A549 (cell line): ENCODE measurements around the gene RABL6. TPM values are rescaled to one million over a fixed set of nuclear protein-coding genes. Genes with fewer than 3 reads are reported as not detected.
A peak's percentile ranks its signal among the peaks of the same experiment; 100 is the strongest.
"Not testable (repeated sequence)": the region's sequence is repeated elsewhere in the genome, so short reads cannot be mapped to it uniquely, and the experiment has no call there.

Experiments used
- ATAC-seq, 2 experiments: fragments of 200-7000 bp in 1 of 2; fragments of >200 bp in 1 of 2; cut with Nextera tagmentation in 1 of 2; cut with Tn5 transposase in 1 of 2; 3 replicates each; pipeline versions ENCODE4 v1.8.0 to v1.9.1; 2018 to 2020; ENCODE audit warnings: mild to moderate bottlenecking in 1 of 2, moderate library complexity in 1 of 2
- CTCF ChIA-PET: fragments of 300-600 bp; sonication (Branson Sonifier 250); formaldehyde crosslinking; extraction: SDS; loops from one replicate; lab custom pipeline; 2021; ENCODE audit warnings: antibody characterized with exemption, inconsistent platforms; lab: Yijun Ruan, JAX
- POLR2A ChIA-PET: fragments of 350-600 bp; formaldehyde crosslinking; extraction: SDS; loops from one replicate; lab custom pipeline; 2021; ENCODE audit warnings: antibody characterized with exemption, inconsistent platforms; lab: Yijun Ruan, JAX
- DNase-seq, 2 experiments: peaks; one replicate each; pipeline versions ENCODE4 v3.0.0 to v3.0.0-alpha.2; 2011 to 2016; ENCODE audit warnings: low read depth in 1 of 2, low spot score in 1 of 2
- FAIRE-seq: peaks from 2 replicates; lab custom pipeline; 2011; peaks lifted over from hg19 to GRCh38; lab: Jason Lieb, UNC
- H3K27ac ChIP-seq, 2 experiments: fragments of >200 bp; sonication (Bioruptor Twin); formaldehyde crosslinking; 3 replicates each; pipeline ENCODE4 v1.5.1; 2016 to 2017
- H3K4me1 ChIP-seq: fragments of >200 bp; sonication (Bioruptor Twin); formaldehyde crosslinking; 3 replicates; pipeline ENCODE4 v1.6.1; 2016
- H3K4me2 ChIP-seq: fragments of >200 bp; sonication (Bioruptor Twin); formaldehyde crosslinking; 3 replicates; pipeline ENCODE4 v1.6.1; 2016
- H3K4me3 ChIP-seq: fragments of >200 bp; sonication (Bioruptor Twin); formaldehyde crosslinking; 3 replicates; pipeline ENCODE4 v1.5.1; 2016
- H3K9me3 ChIP-seq: fragments of >200 bp; sonication (Bioruptor Twin); formaldehyde crosslinking; 3 replicates; pipeline ENCODE4 v1.6.1; 2016
- ATOH8 ChIP-seq: fragments of 250-450 bp; sonication (Bioruptor Pico); IDR thresholded peaks from 2 replicates; pipeline ENCODE4 v1.5.0; 2020; ENCODE audit warnings: low read depth, mild to moderate bottlenecking, moderate library complexity
- BHLHE40 ChIP-seq: IDR thresholded peaks from 2 replicates; pipeline ENCODE4 v1.6.1; 2012; ENCODE audit warnings: low read depth, low read length, inconsistent platforms
- CHD2 ChIP-seq: fragments of 150-350 bp; IDR thresholded peaks from 2 replicates; pipeline ENCODE4 v1.6.1; 2014; ENCODE audit warnings: low read length; ENCODE audit not compliant: partially characterized antibody
- E2F6 ChIP-seq: IDR thresholded peaks from 2 replicates; pipeline ENCODE4 v1.6.1; 2012; ENCODE audit warnings: low read depth, borderline replicate concordance
- EHF ChIP-seq: fragments of 250-450 bp; sonication (Bioruptor Pico); IDR thresholded peaks from 2 replicates; pipeline ENCODE4 v1.5.0; 2020; ENCODE audit warnings: mild to moderate bottlenecking
- EP300 ChIP-seq, 2 experiments: fragments of >200 bp; sonication (Bioruptor Twin); formaldehyde crosslinking; IDR thresholded peaks; 2 replicates in 1 of 2; 3 replicates in 1 of 2; pipeline ENCODE4 v1.6.1; 2016 to 2017
- MAFK ChIP-seq: fragments of 450-650 bp; IDR thresholded peaks from 2 replicates; pipeline ENCODE4 v1.6.1; 2014; ENCODE audit not compliant: partially characterized antibody
- MYC ChIP-seq: IDR thresholded peaks from 2 replicates; pipeline ENCODE4 v1.6.1; 2012; ENCODE audit warnings: mild to moderate bottlenecking, inconsistent platforms, low read length, improper control_type of control experiment, borderline replicate concordance
- USF2 ChIP-seq: fragments of 450-650 bp; IDR thresholded peaks from 2 replicates; pipeline ENCODE4 v1.6.1; 2014; ENCODE audit warnings: antibody characterized with exemption
- ZFP36 ChIP-seq: fragments of 450-650 bp; IDR thresholded peaks from 2 replicates; pipeline ENCODE4 v1.6.1; 2014; ENCODE audit warnings: borderline replicate concordance; ENCODE audit not compliant: partially characterized antibody
- WGBS: methylation state at CpG from one replicate; pipeline ENCODE4 v1.1.6; 2017; ENCODE audit errors: missing lambda C conversion rate; 5-methylcytosine and 5-hydroxymethylcytosine counted together
- polyA plus RNA-seq, 4 experiments: library from polyadenylated mRNA; depleted of rRNA in 3 of 4; stranded (reverse); fragments of >200 nt; fragmentation: RNase III in 1 of 4; extraction: RNeasy Plus Mini Kit Qiagen cat#74134 plus additional on column Dnase treatment in 1 of 4; gene quantifications; 2 replicates in 3 of 4; 3 replicates in 1 of 4; pipeline ENCODE4 v1.2.3, GENCODE V29; 2011 to 2017
- TF ChIP-seq, protein P1 (sequence below): fragments of >200 bp; sonication (Bioruptor Twin); formaldehyde crosslinking; IDR thresholded peaks from 3 replicates; pipeline ENCODE4 v1.5.1; 2016

The RABL6 gene
- polyA plus RNA-seq, 2 of the 4 experiments (the other 2 are of a cell fraction) = 46.8 to 71.4 TPM

GRCh38 chr9:136865041-136865767 lies 57.5 kb downstream of the RABL6 start (continued):
- no peak for TF ChIP-seq EP300 (IDR thresholded peaks at IDR 0.05)

DNA sequence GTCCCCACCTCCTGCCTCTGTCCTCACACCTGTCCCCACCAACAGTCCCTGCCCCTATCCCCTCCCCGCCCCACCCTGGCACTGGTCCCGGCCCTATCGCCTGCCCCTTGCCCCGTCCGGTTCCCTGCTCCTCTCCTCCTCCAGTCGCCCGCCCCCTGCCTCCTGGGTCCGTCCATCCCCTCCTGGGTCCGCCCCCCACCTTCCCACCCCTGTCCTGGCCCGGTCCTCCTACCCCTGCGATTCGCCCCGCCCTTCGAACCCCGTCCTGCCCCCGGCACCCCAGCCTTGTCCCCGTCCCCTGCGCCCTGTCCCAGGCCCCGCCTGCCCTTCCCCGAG lies 58.0 kb downstream of the RABL6 start:
- TF ChIP-seq CHD2 (no peak), E2F6 (no peak), ATOH8 (no peak), BHLHE40 (no peak), MAFK (no peak), USF2 (no peak), MYC (no peak), ZFP36 (no peak), EHF (CRISPR knock-in tag) (no peak)
- TF ChIP-seq, protein P1, sequence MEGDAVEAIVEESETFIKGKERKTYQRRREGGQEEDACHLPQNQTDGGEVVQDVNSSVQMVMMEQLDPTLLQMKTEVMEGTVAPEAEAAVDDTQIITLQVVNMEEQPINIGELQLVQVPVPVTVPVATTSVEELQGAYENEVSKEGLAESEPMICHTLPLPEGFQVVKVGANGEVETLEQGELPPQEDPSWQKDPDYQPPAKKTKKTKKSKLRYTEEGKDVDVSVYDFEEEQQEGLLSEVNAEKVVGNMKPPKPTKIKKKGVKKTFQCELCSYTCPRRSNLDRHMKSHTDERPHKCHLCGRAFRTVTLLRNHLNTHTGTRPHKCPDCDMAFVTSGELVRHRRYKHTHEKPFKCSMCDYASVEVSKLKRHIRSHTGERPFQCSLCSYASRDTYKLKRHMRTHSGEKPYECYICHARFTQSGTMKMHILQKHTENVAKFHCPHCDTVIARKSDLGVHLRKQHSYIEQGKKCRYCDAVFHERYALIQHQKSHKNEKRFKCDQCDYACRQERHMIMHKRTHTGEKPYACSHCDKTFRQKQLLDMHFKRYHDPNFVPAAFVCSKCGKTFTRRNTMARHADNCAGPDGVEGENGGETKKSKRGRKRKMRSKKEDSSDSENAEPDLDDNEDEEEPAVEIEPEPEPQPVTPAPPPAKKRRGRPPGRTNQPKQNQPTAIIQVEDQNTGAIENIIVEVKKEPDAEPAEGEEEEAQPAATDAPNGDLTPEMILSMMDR = no peak
- TF ChIP-seq, all 56 proteins: peak for 0
- ChIA-PET POLR2A (interaction anchor here (0.6 to 1.0 kb wide), 6 partner anchors 9 to 36 kb away, joined by 3 to 11 read pairs (median 4); partner anchors contain the start of genes AJM1 and TRAF2), CTCF (interaction anchor here (7.4 kb wide), 1 partner anchor 18 kb away, joined by 45 read pairs; no protein-coding TSS in a partner anchor)
- FAIRE-seq (no peak), DNase-seq (no peak), ATAC-seq (peak; percentile 5 to 44; a peak in 4 of 6 replicates)
- Histone ChIP-seq H3K9me3 (peaks cover 23% of the 10 kb centered on the region), H3K4me1 (peaks cover 27% of the 10 kb centered on the region), H3K4me3 (peak overlapping the region; percentile 91), H3K4me2 (peak overlapping the region; percentile 97), H3K27ac (peak overlapping the region; percentile 89 to 99)
- WGBS = no CpG with 5 or more reads among the region's 20 CpGs

DNA sequence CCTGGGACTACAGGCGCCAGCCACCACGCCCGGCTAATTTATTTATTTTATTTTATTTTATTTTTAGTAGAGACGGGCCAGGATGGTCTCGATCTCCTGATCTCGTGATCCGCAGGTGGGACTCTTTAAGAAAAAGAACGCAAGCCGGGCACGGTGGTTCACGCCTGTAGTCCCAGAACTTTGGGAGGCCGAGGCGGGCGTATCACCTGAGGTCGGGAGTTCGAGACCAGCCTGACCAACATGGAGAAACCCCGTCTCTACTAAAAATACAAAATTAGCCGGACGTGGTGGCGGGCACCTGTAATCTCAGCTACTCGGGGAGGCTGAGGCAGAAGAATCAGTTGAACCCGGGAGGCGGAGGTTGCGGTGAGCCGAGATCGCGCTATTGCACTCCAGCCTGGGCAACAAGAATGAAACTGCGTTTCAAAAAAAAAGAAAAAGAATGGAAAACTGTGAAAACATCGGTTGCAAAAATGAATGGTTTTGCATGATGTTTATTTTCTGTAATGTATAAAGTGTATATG lies 59.2 kb downstream of the RABL6 start:
- CTCF ChIA-PET, DNase-seq, ATAC-seq, POLR2A ChIA-PET, FAIRE-seq: not testable (repeated sequence)
- peaks cover 21% of the 10 kb centered on the region for H3K4me1 ChIP-seq
- 85% methylated on average over 29 of the region's 29 CpGs for WGBS
- peak overlapping the region; percentile 97 for H3K4me2 ChIP-seq
- peak overlapping the region; percentile 91 for H3K4me3 ChIP-seq
- H3K9me3 ChIP-seq = peaks cover 33% of the 10 kb centered on the region
- H3K27ac ChIP-seq = peak overlapping the region; percentile 89 to 99

DNA sequence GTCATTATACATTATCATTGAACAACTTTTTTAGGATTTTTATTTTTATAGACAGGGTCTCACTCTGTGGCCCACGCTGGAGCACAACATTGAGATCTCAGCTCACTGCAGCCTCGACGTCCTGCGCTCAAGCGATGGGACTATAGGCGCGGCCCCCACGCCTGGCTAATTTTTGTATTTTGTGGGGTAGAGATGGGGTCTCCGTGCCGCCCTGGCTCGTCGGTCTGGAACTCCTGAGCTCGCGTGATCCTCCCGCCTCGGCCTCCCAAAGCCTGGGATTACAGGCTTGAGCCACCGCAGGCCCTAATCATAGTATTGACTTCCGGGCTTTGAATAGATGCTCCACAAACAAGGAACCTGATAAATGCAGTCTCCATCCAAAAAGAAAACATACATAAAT lies 59.7 kb downstream of the RABL6 start:
- no peak overlapping the region for H3K4me2 ChIP-seq
- no peak overlapping the region for H3K4me3 ChIP-seq
- FAIRE-seq (no peak), ATAC-seq (no peak), DNase-seq (no peak)
- 96% methylated on average over 18 of the region's 18 CpGs for WGBS
- ChIA-PET CTCF (no interaction called here), POLR2A (no interaction called here)
- peaks cover 38% of the 10 kb centered on the region for H3K9me3 ChIP-seq
- peaks cover 21% of the 10 kb centered on the region for H3K4me1 ChIP-seq
- no peak for TF ChIP-seq BHLHE40
- H3K27ac ChIP-seq = no peak overlapping the region
